H9 (cell line): ENCODE data around the gene CEP152. TPM values are rescaled to one million over a fixed set of nuclear protein-coding genes. Genes with fewer than 3 reads are reported as not detected.

Source experiments
- DNase-seq: peaks from one replicate; pipeline ENCODE4 v3.0.0-alpha.2; 2017
- H2AFZ ChIP-seq: one replicate; pipeline ENCODE4 v1.6.1; 2013; ENCODE audit warnings: mild to moderate bottlenecking, low read length, control low read depth, moderate library complexity
- H2AK5ac ChIP-seq: 2 replicates; pipeline ENCODE4 v1.6.1; 2013; ENCODE audit warnings: low read length, control low read depth, mixed read lengths; ENCODE audit not compliant: insufficient read length
- H2BK120ac ChIP-seq: one replicate; pipeline ENCODE4 v1.6.1; 2013; ENCODE audit warnings: low read depth, mild to moderate bottlenecking, low read length, control low read depth, inconsistent platforms; ENCODE audit not compliant: poor library complexity, severe bottlenecking
- H2BK12ac ChIP-seq: 2 replicates; pipeline ENCODE4 v1.6.1; 2013; ENCODE audit warnings: low read length, control low read depth, mixed read lengths, low read depth; ENCODE audit not compliant: insufficient read length
- H2BK15ac ChIP-seq: 2 replicates; pipeline ENCODE4 v1.6.1; 2013; ENCODE audit warnings: low read depth, low read length, control low read depth
- H2BK20ac ChIP-seq: one replicate; pipeline ENCODE4 v1.6.1; 2013; ENCODE audit warnings: low read depth, mild to moderate bottlenecking, low read length, control low read depth, inconsistent platforms; ENCODE audit not compliant: poor library complexity, severe bottlenecking
- H2BK5ac ChIP-seq: 2 replicates; pipeline ENCODE4 v1.6.1; 2013; ENCODE audit warnings: low read length, control low read depth, mixed read lengths; ENCODE audit not compliant: insufficient read length
- H3K14ac ChIP-seq: 2 replicates; pipeline ENCODE4 v1.6.1; 2013; ENCODE audit warnings: low read length, control low read depth; ENCODE audit not compliant: insufficient read depth
- H3K18ac ChIP-seq: 2 replicates; pipeline ENCODE4 v1.6.1; 2013; ENCODE audit warnings: low read depth, mild to moderate bottlenecking, mixed read lengths, low read length, control low read depth; ENCODE audit not compliant: insufficient read length
- H3K23ac ChIP-seq: 2 replicates; pipeline ENCODE4 v1.6.1; 2013; ENCODE audit warnings: low read length, control low read depth, mixed read lengths, low read depth; ENCODE audit not compliant: insufficient read length
- H3K23me2 ChIP-seq: 2 replicates; pipeline ENCODE4 v1.6.1; 2013; ENCODE audit warnings: low read depth, mild to moderate bottlenecking, mixed read lengths, low read length, control low read depth; ENCODE audit not compliant: insufficient read length, poor library complexity, severe bottlenecking
- H3K27ac ChIP-seq: 2 replicates; pipeline ENCODE4 v1.5.1; 2013; ENCODE audit warnings: low read length, control low read depth, mixed read lengths, low read depth; ENCODE audit not compliant: insufficient read length
- H3K27me3 ChIP-seq: 2 replicates; pipeline ENCODE4 v1.6.1; 2013; ENCODE audit warnings: low read length, control low read depth, inconsistent platforms; ENCODE audit not compliant: insufficient read depth
- H3K4ac ChIP-seq: 2 replicates; pipeline ENCODE4 v1.6.1; 2013; ENCODE audit warnings: low read depth, mild to moderate bottlenecking, control low read depth, inconsistent platforms, low read length, moderate library complexity
- H3K4me1 ChIP-seq: 2 replicates; pipeline ENCODE4 v1.6.1; 2013; ENCODE audit warnings: low read length, control low read depth, inconsistent platforms; ENCODE audit not compliant: insufficient read depth
- H3K4me2 ChIP-seq: 2 replicates; pipeline ENCODE4 v1.6.1; 2013; ENCODE audit warnings: low read length, control low read depth, mixed read lengths; ENCODE audit not compliant: insufficient read length, insufficient read depth
- H3K56ac ChIP-seq: 2 replicates; pipeline ENCODE4 v1.6.1; 2013; ENCODE audit warnings: low read depth, mild to moderate bottlenecking, mixed read lengths, low read length, control low read depth; ENCODE audit not compliant: insufficient read length
- H3K79me1 ChIP-seq: 2 replicates; pipeline ENCODE4 v1.6.1; 2013; ENCODE audit warnings: low read depth, mild to moderate bottlenecking, moderate library complexity, low read length, control low read depth, inconsistent platforms; ENCODE audit not compliant: insufficient read depth, poor library complexity, severe bottlenecking
- H3K79me2 ChIP-seq: 2 replicates; pipeline ENCODE4 v1.6.1; 2013; ENCODE audit warnings: low read length, control low read depth, inconsistent platforms; ENCODE audit not compliant: insufficient read depth
- H3K9ac ChIP-seq: 2 replicates; pipeline ENCODE4 v1.6.1; 2013; ENCODE audit warnings: low read length, control low read depth, mixed read lengths; ENCODE audit not compliant: insufficient read length; ENCODE audit errors: extremely low read depth
- H3K9me3 ChIP-seq: one replicate; pipeline ENCODE4 v1.6.1; 2013; ENCODE audit warnings: low read depth, low read length, inconsistent platforms; ENCODE audit not compliant: control insufficient read depth
- H3T11ph ChIP-seq: one replicate; pipeline ENCODE4 v1.6.1; 2013; ENCODE audit warnings: mild to moderate bottlenecking, low read length, control low read depth, inconsistent platforms
- H4K20me1 ChIP-seq: one replicate; pipeline ENCODE4 v1.6.1; 2013; ENCODE audit not compliant: control insufficient read depth, insufficient read length, insufficient read depth
- H4K5ac ChIP-seq: 2 replicates; pipeline ENCODE4 v1.6.1; 2013; ENCODE audit warnings: low read depth, mild to moderate bottlenecking, mixed read lengths, low read length, control low read depth; ENCODE audit not compliant: insufficient read length
- H4K8ac ChIP-seq: replicated peaks from 2 replicates; pipeline ENCODE4 v1.6.1; 2013; ENCODE audit warnings: low read length, control low read depth, mixed read lengths, low read depth; ENCODE audit not compliant: insufficient read length
- H4K91ac ChIP-seq: 2 replicates; pipeline ENCODE4 v1.6.1; 2013; ENCODE audit warnings: low read depth, mild to moderate bottlenecking, moderate library complexity, mixed read lengths, low read length, control low read depth; ENCODE audit not compliant: insufficient read length
- H3K27ac Mint-ChIP-seq, 3 experiments: 2 replicates in 2 of 3; 3 replicates in 1 of 3; pipeline ENCODE4 v1.8.0; 2020 to 2021; ENCODE audit warnings: mixed read lengths in 3 of 3, mild to moderate bottlenecking in 1 of 3, moderate library complexity in 1 of 3
- H3K27me3 Mint-ChIP-seq: 2 replicates; pipeline ENCODE4 v1.8.0; 2021; ENCODE audit warnings: low read depth, mild to moderate bottlenecking, moderate library complexity, mixed read lengths
- H3K36me3 Mint-ChIP-seq, 3 experiments: 2 replicates in 2 of 3; 3 replicates in 1 of 3; pipeline ENCODE4 v1.8.0; 2020 to 2021; ENCODE audit warnings: low read depth in 3 of 3, mixed read lengths in 3 of 3; ENCODE audit not compliant: insufficient read depth in 1 of 3
- H3K4me1 Mint-ChIP-seq, 2 experiments: 2 replicates each; pipeline ENCODE4 v1.8.0; 2020; ENCODE audit warnings: mixed read lengths in 2 of 2
- H3K4me3 Mint-ChIP-seq, 2 experiments: 2 replicates in 1 of 2; 3 replicates in 1 of 2; pipeline ENCODE4 v1.8.0; 2020 to 2021; ENCODE audit warnings: mild to moderate bottlenecking in 2 of 2, mixed read lengths in 2 of 2, moderate library complexity in 1 of 2
- H3K9me3 Mint-ChIP-seq, 2 experiments: 2 replicates in 1 of 2; 3 replicates in 1 of 2; pipeline ENCODE4 v1.8.0; 2020; ENCODE audit warnings: mild to moderate bottlenecking in 2 of 2, mixed read lengths in 2 of 2, moderate library complexity in 1 of 2
- WGBS: extraction: QIAGEN DNeasy Blood & Tissue Kit; methylation state at CpG from one replicate; pipeline ENCODE4 v1.1.7; 2013; ENCODE audit warnings: missing lambda C conversion rate, low lambda C conversion rate, mixed read lengths; ENCODE audit not compliant: insufficient read length; ENCODE audit errors: extremely low coverage; 5-methylcytosine and 5-hydroxymethylcytosine counted together
- total RNA-seq: library from RNA; stranded (reverse); gene quantifications from 2 replicates; pipeline ENCODE4 v1.2.1, GENCODE V29; 2021
- TF ChIP-seq, protein P1 (sequence below): fragments of 200-600 bp; sonication (generic); conservative IDR thresholded peaks from 3 replicates; pipeline ENCODE4 v1.8.0; 2021; ENCODE audit warnings: antibody characterized with exemption, mild to moderate bottlenecking

The CEP152 gene
- total RNA-seq, 1 experiment from 2014 or later, result 10.9 TPM

DNA sequence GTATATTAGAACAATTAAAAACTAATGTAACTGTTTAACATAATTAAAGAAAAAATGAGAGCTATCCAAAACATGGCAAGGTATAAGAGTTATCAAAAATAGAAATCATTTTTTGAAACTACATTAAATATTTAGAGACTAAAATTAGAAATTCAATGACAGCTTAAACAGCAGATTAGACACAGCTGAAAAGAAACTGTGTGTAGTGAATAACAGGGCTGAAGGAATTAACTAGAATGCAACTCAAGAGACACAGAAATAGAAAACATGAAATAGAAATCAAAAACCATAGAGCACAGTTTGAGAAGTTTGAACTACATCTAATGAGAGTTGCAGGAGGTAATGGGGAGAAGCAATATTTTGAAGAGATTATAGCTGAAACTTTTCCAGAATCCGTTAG lies 105.5 kb downstream of the CEP152 start:
- Histone ChIP-seq H3K4ac (no peak overlapping the region), H3K27ac (no peak overlapping the region), H2BK5ac (no peak overlapping the region), H3T11ph (no peak overlapping the region), H3K14ac (no peak overlapping the region), H2BK12ac (no peak overlapping the region), H3K18ac (no peak overlapping the region), H2BK15ac (no peak overlapping the region), H2AFZ (no peak overlapping the region), H4K20me1 (no peaks in the 10 kb centered on the region), H3K79me2 (no peaks in the 10 kb centered on the region), H3K27me3 (no peaks in the 10 kb centered on the region), H2BK120ac (no peak overlapping the region), H3K23me2 (no peaks in the 10 kb centered on the region), H3K9me3 (no peaks in the 10 kb centered on the region), H3K4me1 (no peaks in the 10 kb centered on the region), H4K8ac (no peak overlapping the region), H3K9ac (no peak overlapping the region), H4K5ac (no peak overlapping the region), H4K91ac (no peak overlapping the region), H2AK5ac (no peak overlapping the region), H3K23ac (no peak overlapping the region), H3K56ac (no peak overlapping the region), H3K79me1 (no peaks in the 10 kb centered on the region), H3K4me2 (no peak overlapping the region), H2BK20ac (no peak overlapping the region)
- Mint-ChIP-seq H3K4me1 (no peaks in the 10 kb centered on the region), H3K4me3 (no peak overlapping the region), H3K36me3 (peaks cover 0 to 12% (median 7%) of the 10 kb centered on the region in 3 experiments; a peak in 6 of 7 replicates), H3K27ac (no peak overlapping the region), H3K9me3 (peaks cover 10 to 12% of the 10 kb centered on the region in 2 experiments), H3K27me3 (no peaks in the 10 kb centered on the region)
- no CpG with 5 or more reads among the region's 1 CpG for WGBS
- DNase-seq, result no peak
- TF ChIP-seq, protein P1, sequence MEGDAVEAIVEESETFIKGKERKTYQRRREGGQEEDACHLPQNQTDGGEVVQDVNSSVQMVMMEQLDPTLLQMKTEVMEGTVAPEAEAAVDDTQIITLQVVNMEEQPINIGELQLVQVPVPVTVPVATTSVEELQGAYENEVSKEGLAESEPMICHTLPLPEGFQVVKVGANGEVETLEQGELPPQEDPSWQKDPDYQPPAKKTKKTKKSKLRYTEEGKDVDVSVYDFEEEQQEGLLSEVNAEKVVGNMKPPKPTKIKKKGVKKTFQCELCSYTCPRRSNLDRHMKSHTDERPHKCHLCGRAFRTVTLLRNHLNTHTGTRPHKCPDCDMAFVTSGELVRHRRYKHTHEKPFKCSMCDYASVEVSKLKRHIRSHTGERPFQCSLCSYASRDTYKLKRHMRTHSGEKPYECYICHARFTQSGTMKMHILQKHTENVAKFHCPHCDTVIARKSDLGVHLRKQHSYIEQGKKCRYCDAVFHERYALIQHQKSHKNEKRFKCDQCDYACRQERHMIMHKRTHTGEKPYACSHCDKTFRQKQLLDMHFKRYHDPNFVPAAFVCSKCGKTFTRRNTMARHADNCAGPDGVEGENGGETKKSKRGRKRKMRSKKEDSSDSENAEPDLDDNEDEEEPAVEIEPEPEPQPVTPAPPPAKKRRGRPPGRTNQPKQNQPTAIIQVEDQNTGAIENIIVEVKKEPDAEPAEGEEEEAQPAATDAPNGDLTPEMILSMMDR, result no peak
